Calu3 (cell line): ENCODE measurements around the gene CDK5RAP1. TPM values are rescaled to one million over a fixed set of nuclear protein-coding genes. Genes with fewer than 3 reads are reported as not detected.

Source experiments
- BruUV-seq: library from RNA; stranded (reverse); fragments of 400-500 nt; replicated peaks from 2 replicates; lab custom pipeline; 2021; lab: Mats Ljungman, UMichigan
- CTCF ChIA-PET: fragments of 300-600 bp; sonication (Branson Sonifier 250); formaldehyde crosslinking; loops from one replicate; lab custom pipeline; 2022; ENCODE audit warnings: antibody characterized with exemption; lab: Charles Lee
- DNase-seq: peaks from one replicate; pipeline ENCODE4 v3.0.0; 2022
- H3K27ac Mint-ChIP-seq: one replicate; pipeline ENCODE4 v1.8.0; 2022; ENCODE audit warnings: mixed read lengths; ENCODE audit not compliant: unreplicated experiment
- H3K27me3 Mint-ChIP-seq: one replicate; pipeline ENCODE4 v1.8.0; 2022; ENCODE audit warnings: mixed read lengths; ENCODE audit not compliant: unreplicated experiment
- H3K36me3 Mint-ChIP-seq: one replicate; pipeline ENCODE4 v1.8.0; 2022; ENCODE audit warnings: mild to moderate bottlenecking, moderate library complexity, mixed read lengths; ENCODE audit not compliant: insufficient read depth, unreplicated experiment
- H3K4me1 Mint-ChIP-seq: one replicate; pipeline ENCODE4 v1.8.0; 2022; ENCODE audit warnings: mild to moderate bottlenecking, low read depth, mixed read lengths; ENCODE audit not compliant: unreplicated experiment
- H3K4me3 Mint-ChIP-seq: one replicate; pipeline ENCODE4 v1.8.0; 2022; ENCODE audit warnings: mild to moderate bottlenecking, low read depth, moderate library complexity, mixed read lengths; ENCODE audit not compliant: unreplicated experiment
- H3K9me3 Mint-ChIP-seq: one replicate; pipeline ENCODE4 v1.8.0; 2022; ENCODE audit warnings: low read depth, mixed read lengths; ENCODE audit not compliant: unreplicated experiment
- intact Hi-C: fragments of 100-400 bp; cut with micrococcal nuclease; formaldehyde crosslinking; loops from one replicate; pipeline ENCODE4 v1.10.0; 2022; ENCODE audit not compliant: unreplicated experiment
- total RNA-seq: library from RNA; stranded (reverse); gene quantifications from 2 replicates; pipeline ENCODE4 v1.2.3, GENCODE V29; 2022
- TF ChIP-seq, protein P1 (sequence below): fragments of 200-600 bp; IDR thresholded peaks from one replicate; pipeline ENCODE4 v1.8.0; 2022; ENCODE audit warnings: antibody characterized with exemption; ENCODE audit not compliant: unreplicated experiment

CDK5RAP1 gene
- total RNA-seq, 1 experiment from 2014 or later: 65.8 TPM

DNA sequence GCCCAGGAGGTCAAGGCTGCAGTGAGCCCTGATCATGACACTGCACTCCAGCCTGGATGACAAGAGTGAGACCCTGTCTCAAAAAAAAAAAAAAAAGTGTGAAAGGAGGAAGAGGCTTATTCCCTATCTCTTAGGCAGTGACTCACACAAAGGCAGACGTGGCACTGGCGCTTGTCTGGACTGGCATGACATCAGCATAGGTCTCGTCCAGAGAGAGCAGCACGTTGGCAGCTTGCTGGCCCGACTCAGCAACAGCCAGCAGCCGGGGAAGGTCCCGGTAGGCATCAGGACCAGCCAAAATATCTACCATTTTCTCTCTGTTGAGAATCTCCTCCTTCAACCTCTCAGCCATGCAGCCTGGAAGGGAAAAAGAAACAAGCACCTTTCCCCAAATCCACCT is 14.1 kb downstream of the CDK5RAP1 start:
- no peak for DNase-seq
- Mint-ChIP-seq H3K4me3 (no peak overlapping the region), H3K36me3 (peaks cover 42% of the 10 kb centered on the region), H3K4me1 (no peaks in the 10 kb centered on the region), H3K9me3 (no peaks in the 10 kb centered on the region), H3K27ac (no peak overlapping the region), H3K27me3 (no peaks in the 10 kb centered on the region)
- intact Hi-C loops: no loop called here
- no TSS peak for BruUV-seq
- TF ChIP-seq, protein P1, sequence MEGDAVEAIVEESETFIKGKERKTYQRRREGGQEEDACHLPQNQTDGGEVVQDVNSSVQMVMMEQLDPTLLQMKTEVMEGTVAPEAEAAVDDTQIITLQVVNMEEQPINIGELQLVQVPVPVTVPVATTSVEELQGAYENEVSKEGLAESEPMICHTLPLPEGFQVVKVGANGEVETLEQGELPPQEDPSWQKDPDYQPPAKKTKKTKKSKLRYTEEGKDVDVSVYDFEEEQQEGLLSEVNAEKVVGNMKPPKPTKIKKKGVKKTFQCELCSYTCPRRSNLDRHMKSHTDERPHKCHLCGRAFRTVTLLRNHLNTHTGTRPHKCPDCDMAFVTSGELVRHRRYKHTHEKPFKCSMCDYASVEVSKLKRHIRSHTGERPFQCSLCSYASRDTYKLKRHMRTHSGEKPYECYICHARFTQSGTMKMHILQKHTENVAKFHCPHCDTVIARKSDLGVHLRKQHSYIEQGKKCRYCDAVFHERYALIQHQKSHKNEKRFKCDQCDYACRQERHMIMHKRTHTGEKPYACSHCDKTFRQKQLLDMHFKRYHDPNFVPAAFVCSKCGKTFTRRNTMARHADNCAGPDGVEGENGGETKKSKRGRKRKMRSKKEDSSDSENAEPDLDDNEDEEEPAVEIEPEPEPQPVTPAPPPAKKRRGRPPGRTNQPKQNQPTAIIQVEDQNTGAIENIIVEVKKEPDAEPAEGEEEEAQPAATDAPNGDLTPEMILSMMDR: no peak
- CTCF ChIA-PET: no interaction called here

GRCh38 chr20:33386673-33387072 is 14.6 kb downstream of the CDK5RAP1 start:
- TF ChIP-seq, protein P1: no peak
- Mint-ChIP-seq H3K4me3 (no peak overlapping the region), H3K27me3 (no peaks in the 10 kb centered on the region), H3K4me1 (no peaks in the 10 kb centered on the region), H3K36me3 (peaks cover 38% of the 10 kb centered on the region), H3K9me3 (no peaks in the 10 kb centered on the region), H3K27ac (no peak overlapping the region)
- no TSS peak for BruUV-seq
- DNase-seq: no peak
- intact Hi-C loops: no loop called here
- CTCF ChIA-PET: no interaction called here

DNA sequence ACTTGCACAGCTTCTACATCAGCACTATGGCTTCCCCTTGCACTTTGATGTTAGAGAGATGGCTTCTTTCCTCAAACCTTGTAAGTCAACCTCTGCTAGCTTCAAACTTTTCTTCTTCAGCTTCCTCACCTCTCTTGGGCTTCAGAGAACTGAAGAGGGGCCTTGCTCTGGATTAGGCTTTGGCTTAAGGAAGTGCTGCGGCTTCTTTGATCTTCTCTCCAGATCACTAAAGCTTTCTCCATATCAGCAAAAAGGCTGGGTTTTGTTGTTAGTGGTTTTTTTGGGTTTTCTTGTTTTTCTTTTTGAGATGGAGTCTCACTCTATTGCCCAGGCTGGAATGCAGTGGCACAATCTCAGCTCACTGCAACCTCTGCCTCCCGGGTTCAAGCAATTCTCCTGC is 24.0 kb downstream of the CDK5RAP1 start:
- Mint-ChIP-seq H3K4me3 (no peak overlapping the region), H3K27me3 (no peaks in the 10 kb centered on the region), H3K9me3 (no peaks in the 10 kb centered on the region), H3K36me3 (peaks cover 40% of the 10 kb centered on the region), H3K27ac (no peak overlapping the region), H3K4me1 (peaks cover 20% of the 10 kb centered on the region)
- no peak for DNase-seq
- TF ChIP-seq, protein P1: no peak
- CTCF ChIA-PET: no interaction called here
- intact Hi-C loops: no loop called here
- BruUV-seq: no TSS peak

GRCh38 chr20:33373735-33374605 is 27.3 kb downstream of the CDK5RAP1 start:
- Mint-ChIP-seq H3K36me3 (peaks cover 51% of the 10 kb centered on the region), H3K4me3 (no peak overlapping the region), H3K4me1 (peaks cover 26% of the 10 kb centered on the region), H3K9me3 (no peaks in the 10 kb centered on the region), H3K27me3 (no peaks in the 10 kb centered on the region), H3K27ac (peak overlapping the region; percentile 45)
- BruUV-seq: no TSS peak
- DNase-seq: peak; percentile 29
- TF ChIP-seq, protein P1: no peak
- intact Hi-C loops: no loop called here
- CTCF ChIA-PET: interaction anchor here (0.5 to 1.0 kb wide), 3 partner anchors 8 to 277 kb away, joined by 5 read pairs; no protein-coding TSS in a partner anchor
